RWPE2 (cell line): Measurements from ENCODE around the gene STAT2.

ENCODE experiments used
- ATAC-seq: fragments of 200-7000 bp; cut with Tn5 transposase; 3 replicates; pipeline ENCODE4 v1.9.1; 2021; ENCODE audit warnings: low read depth
- DNase-seq: peaks from one replicate; pipeline ENCODE4 v3.0.0-alpha.2; 2020; ENCODE audit warnings: low spot score
- H3K27ac ChIP-seq: fragments of 450-650 bp; 2 replicates; pipeline ENCODE4 v1.5.1; 2017; ENCODE audit warnings: mild to moderate bottlenecking; ENCODE audit not compliant: poor library complexity, severe bottlenecking
- H3K27me3 ChIP-seq: fragments of 250-450 bp; sonication (Bioruptor Pico); 2 replicates; pipeline ENCODE4 v1.5.1; 2021; ENCODE audit warnings: mild to moderate bottlenecking, moderate library complexity; ENCODE audit not compliant: insufficient read depth, poor library complexity, severe bottlenecking
- H3K36me3 ChIP-seq: fragments of 250-450 bp; sonication (Bioruptor Pico); 2 replicates; pipeline ENCODE4 v1.5.1; 2020; ENCODE audit warnings: low read depth, mild to moderate bottlenecking, moderate library complexity
- H3K4me1 ChIP-seq: fragments of 250-450 bp; sonication (Bioruptor Pico); 2 replicates; pipeline ENCODE4 v1.5.1; 2021; ENCODE audit warnings: mild to moderate bottlenecking, moderate library complexity; ENCODE audit not compliant: insufficient read depth, poor library complexity, severe bottlenecking
- H3K4me3 ChIP-seq: fragments of 250-450 bp; sonication (Bioruptor Pico); 2 replicates; pipeline ENCODE4 v1.5.1; 2021; ENCODE audit warnings: mild to moderate bottlenecking, moderate library complexity; ENCODE audit not compliant: severe bottlenecking
- H3K9me3 ChIP-seq: fragments of 250-450 bp; sonication (Bioruptor Pico); 2 replicates; pipeline ENCODE4 v1.5.1; 2021; ENCODE audit warnings: mild to moderate bottlenecking, moderate library complexity; ENCODE audit not compliant: severe bottlenecking
- TF ChIP-seq, protein P1 (sequence below): fragments of 450-650 bp; IDR thresholded peaks from one replicate; pipeline ENCODE4 v1.5.1; 2017; ENCODE audit warnings: mild to moderate bottlenecking, moderate library complexity; ENCODE audit not compliant: poor library complexity, severe bottlenecking

STAT2 gene

GRCh38 chr12:56321027-56321426 is 38.9 kb downstream of the STAT2 start:
- Histone ChIP-seq H3K27ac (no peak overlapping the region), H3K36me3 (peaks cover 59% of the 10 kb centered on the region), H3K4me3 (no peak overlapping the region), H3K9me3 (no peaks in the 10 kb centered on the region), H3K4me1 (no peaks in the 10 kb centered on the region), H3K27me3 (no peaks in the 10 kb centered on the region)
- DNase-seq (no peak), ATAC-seq (no peak)
- TF ChIP-seq, protein P1, sequence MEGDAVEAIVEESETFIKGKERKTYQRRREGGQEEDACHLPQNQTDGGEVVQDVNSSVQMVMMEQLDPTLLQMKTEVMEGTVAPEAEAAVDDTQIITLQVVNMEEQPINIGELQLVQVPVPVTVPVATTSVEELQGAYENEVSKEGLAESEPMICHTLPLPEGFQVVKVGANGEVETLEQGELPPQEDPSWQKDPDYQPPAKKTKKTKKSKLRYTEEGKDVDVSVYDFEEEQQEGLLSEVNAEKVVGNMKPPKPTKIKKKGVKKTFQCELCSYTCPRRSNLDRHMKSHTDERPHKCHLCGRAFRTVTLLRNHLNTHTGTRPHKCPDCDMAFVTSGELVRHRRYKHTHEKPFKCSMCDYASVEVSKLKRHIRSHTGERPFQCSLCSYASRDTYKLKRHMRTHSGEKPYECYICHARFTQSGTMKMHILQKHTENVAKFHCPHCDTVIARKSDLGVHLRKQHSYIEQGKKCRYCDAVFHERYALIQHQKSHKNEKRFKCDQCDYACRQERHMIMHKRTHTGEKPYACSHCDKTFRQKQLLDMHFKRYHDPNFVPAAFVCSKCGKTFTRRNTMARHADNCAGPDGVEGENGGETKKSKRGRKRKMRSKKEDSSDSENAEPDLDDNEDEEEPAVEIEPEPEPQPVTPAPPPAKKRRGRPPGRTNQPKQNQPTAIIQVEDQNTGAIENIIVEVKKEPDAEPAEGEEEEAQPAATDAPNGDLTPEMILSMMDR = no peak

GRCh38 chr12:56317675-56318074 is 42.2 kb downstream of the STAT2 start:
- ATAC-seq (no peak), DNase-seq (no peak)
- H3K27me3 ChIP-seq = no peaks in the 10 kb centered on the region
- H3K4me1 ChIP-seq = no peaks in the 10 kb centered on the region
- H3K9me3 ChIP-seq = no peaks in the 10 kb centered on the region
- no peak overlapping the region for H3K27ac ChIP-seq
- TF ChIP-seq, protein P1 = no peak
- H3K36me3 ChIP-seq = peaks cover 44% of the 10 kb centered on the region
- no peak overlapping the region for H3K4me3 ChIP-seq

DNA sequence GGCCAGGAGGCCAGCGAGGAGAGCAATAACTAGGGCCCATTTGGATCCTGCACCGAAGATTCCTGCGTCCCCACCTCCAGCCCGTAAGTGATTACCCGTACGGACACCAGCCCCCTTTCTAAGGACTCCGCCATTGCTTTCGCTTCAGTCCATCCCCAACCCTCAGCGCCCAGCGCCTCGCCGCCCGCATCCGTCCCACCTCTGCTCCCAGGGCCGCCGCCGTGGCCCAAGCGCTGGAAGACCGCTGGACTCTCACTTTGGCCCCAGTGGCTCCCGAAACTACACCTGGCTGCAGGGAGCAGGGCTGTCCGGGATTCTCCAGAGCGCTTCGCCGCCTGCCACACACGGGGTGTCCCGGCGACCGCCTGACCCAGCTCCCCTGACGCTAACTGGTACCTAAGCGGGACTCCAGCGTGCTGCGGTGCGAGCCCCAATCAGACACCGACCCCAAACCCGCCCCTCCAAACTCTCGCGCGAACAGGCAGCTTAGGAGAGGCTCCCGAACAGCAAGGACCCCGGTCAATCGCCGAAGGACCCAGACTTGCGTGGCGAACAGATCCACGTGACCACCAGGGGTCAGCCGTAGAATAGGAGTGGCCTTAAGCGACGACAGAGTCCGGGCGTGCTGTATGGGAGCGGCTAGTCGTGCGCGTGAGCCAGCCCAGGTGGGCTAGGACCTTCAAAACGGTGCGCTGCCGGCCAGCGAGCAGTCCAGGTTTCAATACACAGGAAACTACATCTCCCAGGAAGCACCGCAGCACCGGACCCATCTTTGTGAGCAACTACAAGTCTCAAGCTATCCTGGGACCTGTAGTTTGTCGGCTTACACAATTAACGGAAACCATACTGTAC is 44.1 kb downstream of the STAT2 start, which contains the start of gene CNPY2:
TSS of gene CNPY2 (minus strand) at position 367 of the 852 bp plus-strand sequence. CDS start 771 bp downstream, outside the sequence.
- Histone ChIP-seq H3K27me3 (no peaks in the 10 kb centered on the region), H3K4me1 (no peaks in the 10 kb centered on the region), H3K4me3 (peak within 1 kb of the TSS; percentile 65), H3K27ac (peak within 1 kb of the TSS; percentile 60), H3K36me3 (peaks cover 46% of the 10 kb centered on the region), H3K9me3 (no peaks in the 10 kb centered on the region)
- ATAC-seq (peak; percentile 93), DNase-seq (peak; percentile 99)
- TF ChIP-seq, protein P1 = peak; percentile 46

DNA sequence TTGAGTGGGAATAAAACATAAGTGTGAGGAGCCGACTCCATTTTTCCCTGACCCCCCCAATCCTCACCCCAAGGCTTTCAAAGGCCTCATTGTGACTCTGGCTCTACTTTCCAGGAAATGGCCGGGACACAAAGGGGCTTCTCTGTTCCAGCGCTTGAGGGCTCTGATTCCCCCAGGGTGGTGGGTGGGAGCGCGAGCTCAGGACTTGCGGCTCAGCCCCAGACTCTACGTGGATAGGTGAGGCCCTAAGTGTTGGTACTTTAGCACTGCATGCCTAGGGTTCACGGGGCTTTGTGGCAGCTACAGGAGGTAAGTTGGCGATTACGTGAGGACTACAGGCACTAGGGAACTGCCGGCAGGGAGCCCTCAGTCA is 44.7 kb downstream of the STAT2 start:
- H3K27me3 ChIP-seq = no peaks in the 10 kb centered on the region
- TF ChIP-seq, protein P1 = no peak
- H3K27ac ChIP-seq = peak overlapping the region; percentile 60
- DNase-seq (no peak), ATAC-seq (0 out of 3 replicates have a peak, but pooled peaks have one; percentile 0)
- H3K9me3 ChIP-seq = no peaks in the 10 kb centered on the region
- H3K4me3 ChIP-seq = peak overlapping the region; percentile 65
- H3K36me3 ChIP-seq = peaks cover 50% of the 10 kb centered on the region
- H3K4me1 ChIP-seq = no peaks in the 10 kb centered on the region

GRCh38 chr12:56311003-56311402 is 48.9 kb downstream of the STAT2 start:
- H3K36me3 ChIP-seq = peaks cover 62% of the 10 kb centered on the region
- H3K27ac ChIP-seq = no peak overlapping the region
- no peak for DNase-seq
- ATAC-seq = no peak
- H3K9me3 ChIP-seq = no peaks in the 10 kb centered on the region
- no peaks in the 10 kb centered on the region for H3K27me3 ChIP-seq
- no peak overlapping the region for H3K4me3 ChIP-seq
- TF ChIP-seq, protein P1 = no peak
- H3K4me1 ChIP-seq = no peaks in the 10 kb centered on the region
